MCF 10A (cell line): ENCODE data around the gene ZBTB47. TPM values are rescaled to one million over a fixed set of nuclear protein-coding genes. Genes with fewer than 3 reads are reported as not detected.
A peak's percentile ranks its signal among the peaks of the same experiment; 100 is the strongest.

Experiments used
- BruUV-seq: library from RNA; stranded (reverse); fragments of 400-500 nt; replicated peaks from 2 replicates; lab custom pipeline; 2021; lab: Mats Ljungman, UMichigan
- CTCF ChIA-PET: fragments of 300-600 bp; sonication (Branson Sonifier 250); formaldehyde crosslinking; extraction: SDS; loops from one replicate; lab custom pipeline; 2021; ENCODE audit warnings: antibody characterized with exemption, inconsistent platforms; lab: Yijun Ruan, JAX
- POLR2A ChIA-PET: fragments of 300-600, 350-650 bp; sonication (Branson Sonifier 250); formaldehyde crosslinking; extraction: SDS; loops from one replicate; lab custom pipeline; 2020; ENCODE audit warnings: antibody characterized with exemption, inconsistent platforms; lab: Yijun Ruan, JAX
- DNase-seq: peaks from one replicate; pipeline ENCODE4 v3.0.0-alpha.2; 2018; ENCODE audit not compliant: unreplicated experiment
- H3K27ac Mint-ChIP-seq: one replicate; pipeline ENCODE4 v1.8.0; 2022; ENCODE audit warnings: mild to moderate bottlenecking, low read depth, mixed read lengths; ENCODE audit not compliant: unreplicated experiment
- H3K27me3 Mint-ChIP-seq: one replicate; pipeline ENCODE4 v1.8.0; 2022; ENCODE audit warnings: mixed read lengths; ENCODE audit not compliant: insufficient read depth, unreplicated experiment
- H3K36me3 Mint-ChIP-seq: one replicate; pipeline ENCODE4 v1.8.0; 2022; ENCODE audit warnings: mild to moderate bottlenecking, moderate library complexity, mixed read lengths; ENCODE audit not compliant: insufficient read depth, unreplicated experiment
- H3K4me1 Mint-ChIP-seq: one replicate; pipeline ENCODE4 v1.8.0; 2022; ENCODE audit warnings: mixed read lengths; ENCODE audit not compliant: insufficient read depth, unreplicated experiment
- H3K4me3 Mint-ChIP-seq: one replicate; pipeline ENCODE4 v1.8.0; 2022; ENCODE audit warnings: mild to moderate bottlenecking, moderate library complexity, mixed read lengths; ENCODE audit not compliant: unreplicated experiment
- H3K9me3 Mint-ChIP-seq: one replicate; pipeline ENCODE4 v1.8.0; 2022; ENCODE audit warnings: mixed read lengths; ENCODE audit not compliant: unreplicated experiment
- CTCF ChIP-seq: fragments of 200-600 bp; IDR thresholded peaks from one replicate; pipeline ENCODE4 v1.8.0; 2022; ENCODE audit warnings: antibody characterized with exemption, mild to moderate bottlenecking; ENCODE audit not compliant: unreplicated experiment
- intact Hi-C: fragments of 100-400 bp; cut with micrococcal nuclease; formaldehyde crosslinking; loops from 2 replicates; pipeline ENCODE4 v1.14.1; 2022
- total RNA-seq: library from RNA; stranded (reverse); gene quantifications from 2 replicates; pipeline ENCODE4 v1.2.3, GENCODE V29; 2022

Gene ZBTB47
- total RNA-seq, 1 experiment from 2014 or later = 10.9 TPM

- intact Hi-C loops = no loop called here
- TF ChIP-seq CTCF = no peak
- Mint-ChIP-seq H3K36me3 (no peaks in the 10 kb centered on the region), H3K4me1 (no peaks in the 10 kb centered on the region), H3K4me3 (no peak overlapping the region), H3K27ac (peak overlapping the region; percentile 60), H3K9me3 (no peaks in the 10 kb centered on the region), H3K27me3 (no peaks in the 10 kb centered on the region)
- no TSS peak for BruUV-seq
- POLR2A ChIA-PET = no interaction called here
- no peak for DNase-seq
- CTCF ChIA-PET = interaction anchor here (0.6 to 1.0 kb wide), 2 partner anchors 11 to 24 kb away, joined by 3 to 4 read pairs; no protein-coding TSS in a partner anchor
These were observed 12.6 kb upstream of the ZBTB47 start for GRCh38 chr3:42640771-42641370.

- no peak for DNase-seq
- TSS peak; percentile 3 for BruUV-seq
- ChIA-PET POLR2A (interaction anchor here (0.7 to 1.2 kb wide), 5 partner anchors 8 to 50 kb away, joined by 3 to 4 read pairs (median 3); no protein-coding TSS in a partner anchor), CTCF (interaction anchor here (0.5 to 1.7 kb wide), 6 partner anchors 34 to 146 kb away, joined by 3 to 7 read pairs (median 4); no protein-coding TSS in a partner anchor)
- no peak for TF ChIP-seq CTCF
- no peaks in the 10 kb centered on the region for H3K27me3 Mint-ChIP-seq
- peak overlapping the region; percentile 6 for H3K27ac Mint-ChIP-seq
- peaks cover 16% of the 10 kb centered on the region for H3K36me3 Mint-ChIP-seq
- intact Hi-C loops = no loop called here
- H3K4me3 Mint-ChIP-seq = no peak overlapping the region
- H3K9me3 Mint-ChIP-seq = no peaks in the 10 kb centered on the region
- peaks cover 27% of the 10 kb centered on the region for H3K4me1 Mint-ChIP-seq
These were observed 5.6 kb upstream of the ZBTB47 start for GRCh38 chr3:42647821-42648459.

GRCh38 chr3:42649006-42649405 is 4.5 kb upstream of the ZBTB47 start:
- no TSS peak for BruUV-seq
- no peaks in the 10 kb centered on the region for H3K9me3 Mint-ChIP-seq
- peaks cover 16% of the 10 kb centered on the region for H3K36me3 Mint-ChIP-seq
- H3K4me1 Mint-ChIP-seq = peaks cover 32% of the 10 kb centered on the region
- no peak for TF ChIP-seq CTCF
- H3K27ac Mint-ChIP-seq = no peak overlapping the region
- H3K27me3 Mint-ChIP-seq = no peaks in the 10 kb centered on the region
- ChIA-PET CTCF (interaction anchor here (0.6 to 1.7 kb wide), 3 partner anchors 109 to 191 kb away, joined by 3 read pairs; no protein-coding TSS in a partner anchor), POLR2A (interaction anchor here (1.0 kb wide), 1 partner anchor 15 kb away, joined by 4 read pairs; no protein-coding TSS in a partner anchor)
- intact Hi-C loops = no loop called here
- DNase-seq = no peak
- no peak overlapping the region for H3K4me3 Mint-ChIP-seq

- BruUV-seq = no TSS peak
These were observed 3.7 kb upstream of the ZBTB47 start for GRCh38 chr3:42649783-42650182.

More at GRCh38 chr3:42649783-42650182, 3.7 kb upstream of the ZBTB47 start:
- Mint-ChIP-seq H3K4me3 (no peak overlapping the region), H3K27me3 (no peaks in the 10 kb centered on the region), H3K36me3 (peaks cover 16% of the 10 kb centered on the region), H3K4me1 (peaks cover 32% of the 10 kb centered on the region), H3K9me3 (no peaks in the 10 kb centered on the region), H3K27ac (no peak overlapping the region)
- intact Hi-C loops = loop anchor here (5.0 kb wide), 1 partner anchor 47 kb away; the partner anchor contains the start of gene NKTR
- TF ChIP-seq CTCF = no peak
- ChIA-PET POLR2A (interaction anchor here (0.7 to 1.4 kb wide), 2 partner anchors 58 to 68 kb away, joined by 3 read pairs; partner anchors contain the start of gene SEC22C), CTCF (interaction anchor here (1.3 kb wide), 1 partner anchor 67 kb away, joined by 3 read pairs; no protein-coding TSS in a partner anchor)
- no peak for DNase-seq
